Uterus (tissue), 4 donors: ENCODE results near the gene WDSUB1. TPM values are rescaled to one million over a fixed set of nuclear protein-coding genes. Genes with fewer than 3 reads are reported as not detected.

Source experiments
- DNase-seq, 2 donors: peaks; one replicate each; pipeline ENCODE4 v3.0.0-alpha.2; 2019 to 2020
- H3K27ac ChIP-seq, 2 donors: fragments of 200-600 bp; sonication (generic); 1 replicate in 1 of 2; 2 replicates in 1 of 2; pipeline ENCODE4 v1.5.1; 2016 to 2018
- H3K27me3 ChIP-seq, 2 donors: fragments of 200-600 bp; sonication (generic); one replicate each; pipeline ENCODE4 v1.5.1; 2018 to 2019; ENCODE audit warnings: control low read depth in 1 of 2
- H3K36me3 ChIP-seq, 2 donors: fragments of 200-600 bp; sonication (generic); one replicate each; pipeline ENCODE4 v1.5.1; 2019; ENCODE audit warnings: control low read depth in 1 of 2
- H3K4me1 ChIP-seq, 2 donors: fragments of 200-600 bp; sonication (generic); one replicate each; pipeline ENCODE4 v1.5.1; 2018 to 2019; ENCODE audit warnings: control low read depth in 1 of 2
- H3K4me3 ChIP-seq, 2 donors: fragments of 200-600 bp; sonication (generic); 1 replicate in 1 of 2; 2 replicates in 1 of 2; pipeline ENCODE4 v1.5.1; 2018 to 2019; ENCODE audit warnings: mild to moderate bottlenecking in 1 of 2
- H3K9me3 ChIP-seq, 2 donors: fragments of 200-600 bp; sonication (generic); one replicate each; pipeline ENCODE4 v1.5.1; 2019; ENCODE audit warnings: control low read depth in 1 of 2
- POLR2A ChIP-seq, 2 donors: fragments of 450-650 bp; IDR thresholded peaks; one replicate each; pipeline ENCODE4 v1.6.1; 2016; ENCODE audit warnings: antibody characterized with exemption in 2 of 2, mild to moderate bottlenecking in 1 of 2, moderate library complexity in 1 of 2
- intact Hi-C: fragments of 100-400 bp; cut with DNase I; formaldehyde crosslinking; loops from one replicate; pipeline ENCODE4 v1.15.1; 2023; ENCODE audit warnings: low total_unique reads
- total RNA-seq, 4 donors: library from RNA; depleted of rRNA in 3 of 4; stranded (reverse); fragments of >200 nt in 3 of 4; gene quantifications; one replicate each; pipeline versions ENCODE4 v1.1.0 to v1.2.4, GENCODE V29; 2014 to 2023
- TF ChIP-seq, protein P1 (sequence below), 4 experiments: fragments of 200-600 bp in 2 of 4; fragments of 450-650 bp in 2 of 4; sonication (generic) in 2 of 4; IDR thresholded peaks; one replicate each; pipeline ENCODE4 v1.5.1; 2016 to 2019; ENCODE audit warnings: antibody characterized with exemption in 4 of 4, mild to moderate bottlenecking in 2 of 4, moderate library complexity in 1 of 4
- donor health status: DM: yes; HTN: yes; CAD: no.

The WDSUB1 gene
- total RNA-seq, 4 donors from 2014 or later: 5.6 to 10.3 (median 8.3) TPM

DNA sequence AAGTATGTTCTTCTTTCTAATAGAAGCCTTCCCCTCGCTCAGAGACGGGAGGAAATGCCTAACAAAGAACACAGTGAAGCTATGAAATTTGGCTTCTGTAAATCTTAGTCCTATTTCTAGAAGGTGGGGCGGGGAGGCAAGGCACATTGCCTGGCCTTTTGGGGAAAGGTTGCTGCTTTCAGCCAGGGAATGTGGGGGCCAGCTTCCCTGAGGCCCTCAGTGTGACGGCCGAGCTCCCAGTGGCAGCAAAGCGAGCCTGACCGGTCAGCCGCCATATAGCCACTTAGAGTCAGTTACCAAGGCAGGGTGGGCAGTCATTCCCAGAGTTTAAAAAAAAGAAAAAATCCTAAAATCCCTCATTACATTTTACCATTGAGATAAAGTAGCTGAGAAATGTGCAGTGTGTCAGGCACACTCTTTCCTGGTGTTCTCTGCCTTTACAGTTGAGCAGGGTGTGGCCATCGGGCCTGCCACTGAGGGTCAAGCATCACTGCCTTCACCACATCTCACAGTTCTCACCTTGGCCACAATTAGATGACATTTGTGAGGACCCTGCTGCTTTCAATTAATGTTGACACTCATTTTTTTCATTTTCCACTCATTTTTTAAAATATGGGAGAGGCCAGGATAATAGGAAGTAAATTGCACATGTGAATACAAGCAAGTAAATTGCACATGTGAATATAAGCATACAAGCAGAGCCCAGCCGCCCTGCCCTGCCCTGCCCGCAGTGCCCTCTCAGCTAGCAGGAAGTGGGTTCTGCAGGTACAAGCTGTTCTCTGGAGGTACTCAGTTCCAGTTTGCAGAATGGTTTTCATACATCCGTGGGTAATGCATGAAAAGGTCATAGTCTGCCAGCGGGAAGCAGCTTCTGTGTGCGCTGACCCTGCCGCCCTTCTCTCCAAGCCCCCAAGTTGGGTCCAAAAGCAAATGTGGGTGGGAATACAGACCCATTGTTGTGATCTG, 76.9 kb downstream of the WDSUB1 start:
- H3K4me1 ChIP-seq: no peaks in the 10 kb centered on the region
- H3K27me3 ChIP-seq: no peaks in the 10 kb centered on the region
- TF ChIP-seq, protein P1, sequence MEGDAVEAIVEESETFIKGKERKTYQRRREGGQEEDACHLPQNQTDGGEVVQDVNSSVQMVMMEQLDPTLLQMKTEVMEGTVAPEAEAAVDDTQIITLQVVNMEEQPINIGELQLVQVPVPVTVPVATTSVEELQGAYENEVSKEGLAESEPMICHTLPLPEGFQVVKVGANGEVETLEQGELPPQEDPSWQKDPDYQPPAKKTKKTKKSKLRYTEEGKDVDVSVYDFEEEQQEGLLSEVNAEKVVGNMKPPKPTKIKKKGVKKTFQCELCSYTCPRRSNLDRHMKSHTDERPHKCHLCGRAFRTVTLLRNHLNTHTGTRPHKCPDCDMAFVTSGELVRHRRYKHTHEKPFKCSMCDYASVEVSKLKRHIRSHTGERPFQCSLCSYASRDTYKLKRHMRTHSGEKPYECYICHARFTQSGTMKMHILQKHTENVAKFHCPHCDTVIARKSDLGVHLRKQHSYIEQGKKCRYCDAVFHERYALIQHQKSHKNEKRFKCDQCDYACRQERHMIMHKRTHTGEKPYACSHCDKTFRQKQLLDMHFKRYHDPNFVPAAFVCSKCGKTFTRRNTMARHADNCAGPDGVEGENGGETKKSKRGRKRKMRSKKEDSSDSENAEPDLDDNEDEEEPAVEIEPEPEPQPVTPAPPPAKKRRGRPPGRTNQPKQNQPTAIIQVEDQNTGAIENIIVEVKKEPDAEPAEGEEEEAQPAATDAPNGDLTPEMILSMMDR (IDR thresholded peaks at IDR 0.05): no peak
- TF ChIP-seq POLR2A (IDR thresholded peaks at IDR 0.05): no peak
- H3K36me3 ChIP-seq: no peaks in the 10 kb centered on the region
- no peak for DNase-seq
- intact Hi-C loops: no loop called here
- no peak overlapping the region for H3K4me3 ChIP-seq
- no peaks in the 10 kb centered on the region for H3K9me3 ChIP-seq
- peak overlapping the region in 1 of 2 donors; percentile 1 for H3K27ac ChIP-seq

DNA sequence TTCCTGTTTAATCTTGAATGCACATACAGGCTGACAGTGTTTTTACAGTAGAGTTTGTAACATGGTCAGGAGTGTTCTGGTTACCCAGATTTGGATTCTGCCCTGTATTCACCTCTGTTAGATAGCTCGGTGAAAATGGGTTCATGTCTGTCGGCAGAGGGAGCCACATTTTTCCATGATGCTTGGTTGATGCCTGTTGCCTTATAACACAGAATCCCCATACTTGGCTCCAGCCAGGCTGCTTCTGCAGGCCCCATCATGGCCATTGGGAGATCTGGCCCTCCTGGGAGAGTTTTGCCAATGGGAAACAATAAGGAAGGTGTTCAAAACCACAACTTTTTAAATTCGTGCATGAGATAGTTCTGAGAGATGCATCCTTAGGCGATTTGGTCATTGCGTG, 78.1 kb downstream of the WDSUB1 start:
- Histone ChIP-seq H3K36me3 (no peaks in the 10 kb centered on the region), H3K9me3 (no peaks in the 10 kb centered on the region), H3K27ac (no peak overlapping the region), H3K4me3 (no peak overlapping the region), H3K4me1 (no peaks in the 10 kb centered on the region), H3K27me3 (no peaks in the 10 kb centered on the region)
- TF ChIP-seq, protein P1 (IDR thresholded peaks at IDR 0.05): no peak
- no peak for TF ChIP-seq POLR2A (IDR thresholded peaks at IDR 0.05)
- DNase-seq: no peak
- intact Hi-C loops: no loop called here

DNA sequence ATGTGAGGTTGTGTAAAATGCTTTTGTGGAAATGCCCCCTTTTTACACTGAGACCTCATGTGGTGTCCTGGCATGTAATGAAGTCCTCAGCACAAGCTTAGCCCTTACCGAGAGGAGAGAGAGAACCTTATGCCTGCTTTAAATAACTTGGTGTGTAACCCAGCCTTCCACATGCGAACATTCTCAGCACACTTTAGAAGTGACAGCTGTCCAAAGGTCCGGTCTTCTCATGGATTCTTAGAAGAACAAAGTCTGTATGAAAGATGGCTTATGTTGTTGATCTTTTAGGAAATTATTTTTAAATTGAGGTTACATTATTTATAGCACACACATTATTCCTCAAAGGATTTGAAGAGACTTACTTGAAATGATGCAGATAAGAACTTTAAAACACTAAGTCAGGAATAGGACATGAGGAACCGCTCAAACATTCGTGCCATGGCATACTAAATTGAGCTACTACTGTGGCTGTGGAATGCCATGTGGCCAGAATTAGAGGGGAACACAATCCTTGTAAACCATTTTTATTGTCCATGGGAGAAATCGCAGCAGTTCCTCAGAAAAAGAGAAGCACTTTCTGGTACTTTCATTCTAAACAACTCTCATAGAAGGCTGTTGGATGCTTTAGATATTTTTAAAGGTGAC, 79.6 kb downstream of the WDSUB1 start:
- H3K27ac ChIP-seq: no peak overlapping the region
- TF ChIP-seq, protein P1 (IDR thresholded peaks at IDR 0.05): no peak
- TF ChIP-seq POLR2A (IDR thresholded peaks at IDR 0.05): no peak
- no peaks in the 10 kb centered on the region for H3K4me1 ChIP-seq
- H3K36me3 ChIP-seq: no peaks in the 10 kb centered on the region
- H3K27me3 ChIP-seq: no peaks in the 10 kb centered on the region
- no peaks in the 10 kb centered on the region for H3K9me3 ChIP-seq
- no peak overlapping the region for H3K4me3 ChIP-seq
- intact Hi-C loops: no loop called here
- DNase-seq: no peak

DNA sequence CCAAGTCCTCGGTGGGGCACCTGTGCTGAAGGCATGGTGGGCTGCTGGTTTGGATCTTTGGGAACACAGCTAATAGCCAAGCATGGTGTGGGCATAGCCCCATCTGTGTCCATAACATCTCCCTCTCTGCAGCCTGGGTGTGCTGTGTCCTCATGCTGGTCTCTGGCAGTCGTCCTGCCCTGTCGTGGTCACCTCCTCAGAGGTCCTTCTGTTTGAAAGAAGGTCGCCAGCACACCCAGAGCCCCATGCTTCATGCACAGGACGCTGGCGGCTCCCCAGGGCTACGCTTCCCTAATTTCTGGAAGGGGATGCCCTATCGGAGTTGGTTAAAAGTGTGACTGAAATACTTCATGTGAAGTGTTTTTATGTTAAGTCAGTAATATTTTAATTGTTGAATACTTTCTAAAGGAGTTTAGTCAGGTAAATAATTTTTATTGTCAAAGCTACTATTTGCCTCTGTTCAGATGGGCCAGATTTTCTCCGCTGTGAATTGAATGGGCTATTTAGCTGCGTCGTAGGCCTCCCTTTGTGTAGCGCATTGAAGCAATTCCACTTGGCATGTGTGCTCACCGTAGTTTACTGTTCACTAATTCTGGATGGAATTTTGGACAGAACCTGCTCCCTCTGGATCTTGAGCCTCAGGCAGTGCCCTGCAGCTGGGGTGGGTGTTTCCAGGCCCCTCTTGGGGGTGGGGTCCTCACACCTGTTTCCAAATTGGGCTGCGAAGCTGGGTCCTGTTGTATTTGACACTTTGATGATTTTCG, 81.9 kb downstream of the WDSUB1 start:
- Histone ChIP-seq H3K27me3 (no peaks in the 10 kb centered on the region), H3K4me1 (no peaks in the 10 kb centered on the region), H3K4me3 (no peak overlapping the region), H3K27ac (no peak overlapping the region), H3K36me3 (no peaks in the 10 kb centered on the region), H3K9me3 (no peaks in the 10 kb centered on the region)
- no peak for DNase-seq
- intact Hi-C loops: no loop called here
- no peak for TF ChIP-seq POLR2A (IDR thresholded peaks at IDR 0.05)
- TF ChIP-seq, protein P1 (IDR thresholded peaks at IDR 0.05): no peak
